ENCODE results near the gene FOCAD.
A peak's percentile ranks its signal among the peaks of the same experiment; 100 is the strongest.

FOCAD gene

DNA sequence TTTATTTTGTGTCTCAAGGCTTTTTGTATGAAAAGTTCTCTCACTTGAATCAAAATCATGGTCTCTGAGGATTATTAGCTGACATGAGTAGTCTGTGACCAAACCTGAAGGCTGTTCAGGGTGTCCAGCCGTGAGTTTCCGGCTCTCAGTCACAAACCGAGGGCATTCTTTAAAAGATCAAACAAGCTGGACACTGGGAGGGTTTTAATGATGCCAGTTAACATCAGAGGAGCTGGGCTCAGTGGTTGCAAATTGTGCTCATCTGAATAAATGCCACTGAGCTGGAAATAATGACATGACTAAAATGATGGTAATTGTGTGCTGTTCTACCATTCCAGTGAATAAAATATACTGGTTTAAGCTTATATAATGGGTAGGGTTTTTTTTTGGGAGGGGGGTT lies 153.1 kb downstream of the FOCAD start:
- no peak for DNase-seq (ENCODE audit: low read depth)
- H3K4me3 ChIP-seq (ENCODE audit: low read length): no peak overlapping the region
- no peak for TF ChIP-seq CTCF (conservative IDR thresholded peaks at IDR 0.05; ENCODE audit: low read length)

DNA sequence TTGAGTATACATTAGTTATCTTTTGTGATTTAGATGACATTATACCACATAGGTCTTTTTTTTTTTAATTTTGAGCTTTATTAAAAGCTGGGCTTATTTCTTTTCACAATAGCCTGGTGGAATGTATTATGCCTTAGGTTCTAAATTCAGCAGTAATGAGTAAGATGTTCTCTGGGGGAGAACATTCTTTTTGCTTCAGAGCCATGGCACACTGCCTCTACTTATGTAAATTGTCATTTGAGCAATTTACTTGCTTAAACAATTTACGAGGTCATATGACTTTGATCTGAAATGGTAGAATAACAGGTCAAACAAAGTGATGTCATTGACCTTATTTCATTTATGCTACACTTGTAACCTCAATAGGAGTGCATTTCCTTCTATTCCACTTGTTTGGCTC lies 154.2 kb downstream of the FOCAD start:
- peak; percentile 57 for DNase-seq (ENCODE audit: low read depth)
- TF ChIP-seq CTCF (conservative IDR thresholded peaks at IDR 0.05; ENCODE audit: low read length): no peak
- H3K4me3 ChIP-seq (ENCODE audit: low read length): no peak overlapping the region

GRCh38 chr9:20844916-20845315 lies 160.9 kb downstream of the FOCAD start:
- H3K4me3 ChIP-seq (ENCODE audit: low read length): no peak overlapping the region
- DNase-seq (ENCODE audit: low read depth): peak; percentile 30
- TF ChIP-seq CTCF (conservative IDR thresholded peaks at IDR 0.05; ENCODE audit: low read length): no peak

GRCh38 chr9:20848490-20848889 lies 164.4 kb downstream of the FOCAD start:
- H3K4me3 ChIP-seq (ENCODE audit: low read length): no peak overlapping the region
- peak; percentile 51 for DNase-seq (ENCODE audit: low read depth)
- TF ChIP-seq CTCF (conservative IDR thresholded peaks at IDR 0.05; ENCODE audit: low read length): no peak

DNA sequence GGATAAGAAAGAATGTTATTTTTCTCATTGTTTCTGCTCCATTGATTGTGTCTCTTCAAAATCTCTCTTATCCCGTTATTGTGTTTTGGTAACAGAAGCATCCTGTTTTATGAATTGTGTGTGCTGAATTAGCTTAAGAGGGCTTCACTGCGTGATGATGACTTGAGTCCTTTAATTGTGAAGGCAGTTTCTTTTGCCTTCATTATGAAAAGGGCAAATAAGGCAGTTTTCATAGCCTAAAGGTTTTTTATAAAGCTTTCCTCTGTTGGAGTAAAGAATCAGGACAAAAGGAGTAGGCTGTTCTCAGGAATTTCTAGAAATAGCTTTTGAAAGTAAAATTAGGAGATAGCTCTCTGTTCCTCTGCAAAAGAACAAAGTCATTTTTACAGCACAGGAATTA lies 169.8 kb downstream of the FOCAD start:
- TF ChIP-seq CTCF (conservative IDR thresholded peaks at IDR 0.05; ENCODE audit: low read length): no peak
- H3K4me3 ChIP-seq (ENCODE audit: low read length): no peak overlapping the region
- DNase-seq (ENCODE audit: low read depth): no peak

DNA sequence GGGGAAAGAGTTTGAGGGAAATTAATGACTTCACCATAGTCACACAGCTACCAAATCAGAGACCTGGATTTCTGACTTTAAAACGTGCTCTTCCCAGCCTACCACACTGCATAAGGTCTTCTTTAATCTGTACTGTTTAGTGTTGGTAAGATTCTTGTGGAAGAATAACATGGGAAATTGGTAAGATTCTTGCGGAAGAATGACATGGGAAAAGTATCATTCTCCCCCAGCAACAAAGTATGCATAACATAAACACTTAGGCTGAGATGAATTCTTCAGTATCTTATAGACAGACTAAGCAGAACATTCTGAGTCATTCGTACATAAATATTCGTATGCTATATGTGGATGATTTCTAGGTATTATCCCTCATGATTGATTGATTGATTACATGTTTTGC lies 170.4 kb downstream of the FOCAD start:
- no peak overlapping the region for H3K4me3 ChIP-seq (ENCODE audit: low read length)
- peak; percentile 45 for DNase-seq (ENCODE audit: low read depth)
- no peak for TF ChIP-seq CTCF (conservative IDR thresholded peaks at IDR 0.05; ENCODE audit: low read length)

- no peak for TF ChIP-seq CTCF (conservative IDR thresholded peaks at IDR 0.05; ENCODE audit: low read length)
- H3K4me3 ChIP-seq (ENCODE audit: low read length): no peak overlapping the region
- no peak for DNase-seq (ENCODE audit: low read depth)
These were observed 179.9 kb downstream of the FOCAD start for GRCh38 chr9:20863945-20864344.
